GM18951 (cell line): Measurements from ENCODE around the gene ABCA2.

Experiments
- POLR2A ChIP-seq: IDR thresholded peaks from 4 replicates; pipeline ENCODE4 v1.6.1; 2011; ENCODE audit warnings: mild to moderate bottlenecking; ENCODE audit not compliant: insufficient read length, insufficient read depth; ENCODE audit errors: extremely low read depth
- in situ Hi-C: fragments of 300-500 bp; cut with MboI; formaldehyde crosslinking; loops from one replicate; pipeline ENCODE4 v1.12.0; 2022; ENCODE audit warnings: low sequenced_read_pairs, mixed read lengths, inconsistent platforms; ENCODE audit not compliant: unreplicated experiment

Gene ABCA2

GRCh38 chr9:137017791-137018497 is 10.1 kb downstream of the ABCA2 start:
- in situ Hi-C loops: no loop called here
- TF ChIP-seq POLR2A: no peak

- in situ Hi-C loops: no loop called here
Observed at GRCh38 chr9:137017071-137017470, 11.0 kb downstream of the ABCA2 start.

GRCh38 chr9:137016436-137016835 is 11.6 kb downstream of the ABCA2 start:
- no peak for TF ChIP-seq POLR2A
- in situ Hi-C loops: no loop called here

More at GRCh38 chr9:137017071-137017470, 11.0 kb downstream of the ABCA2 start:
- no peak for TF ChIP-seq POLR2A

- no peak for TF ChIP-seq POLR2A
- in situ Hi-C loops: no loop called here
Observed at GRCh38 chr9:137015976-137016375, 12.1 kb downstream of the ABCA2 start.

GRCh38 chr9:137015540-137015930 is 12.5 kb downstream of the ABCA2 start:
- in situ Hi-C loops: no loop called here
- TF ChIP-seq POLR2A: no peak

GRCh38 chr9:137014776-137015539 is 13.1 kb downstream of the ABCA2 start:
- in situ Hi-C loops: no loop called here
- no peak for TF ChIP-seq POLR2A

GRCh38 chr9:137014166-137014565 is 13.9 kb downstream of the ABCA2 start:
- TF ChIP-seq POLR2A: no peak
- in situ Hi-C loops: no loop called here

GRCh38 chr9:137013571-137013940 is 14.5 kb downstream of the ABCA2 start:
- in situ Hi-C loops: no loop called here
- TF ChIP-seq POLR2A: no peak

- in situ Hi-C loops: no loop called here
- TF ChIP-seq POLR2A: no peak
Observed at GRCh38 chr9:137012694-137013570, 15.1 kb downstream of the ABCA2 start.

- no peak for TF ChIP-seq POLR2A
- in situ Hi-C loops: no loop called here
Observed at GRCh38 chr9:137011907-137012675, 15.9 kb downstream of the ABCA2 start.

GRCh38 chr9:137011156-137011555 is 16.9 kb downstream of the ABCA2 start:
- in situ Hi-C loops: no loop called here

GRCh38 chr9:137009938-137010732 is 17.9 kb downstream of the ABCA2 start:
- no peak for TF ChIP-seq POLR2A
- in situ Hi-C loops: no loop called here

More at GRCh38 chr9:137011156-137011555, 16.9 kb downstream of the ABCA2 start:
- TF ChIP-seq POLR2A: no peak

- in situ Hi-C loops: no loop called here
- TF ChIP-seq POLR2A: no peak
Observed at GRCh38 chr9:137009217-137009616, 18.8 kb downstream of the ABCA2 start.
